Measurements from ENCODE around the gene ABCA1.

The ABCA1 gene

DNA sequence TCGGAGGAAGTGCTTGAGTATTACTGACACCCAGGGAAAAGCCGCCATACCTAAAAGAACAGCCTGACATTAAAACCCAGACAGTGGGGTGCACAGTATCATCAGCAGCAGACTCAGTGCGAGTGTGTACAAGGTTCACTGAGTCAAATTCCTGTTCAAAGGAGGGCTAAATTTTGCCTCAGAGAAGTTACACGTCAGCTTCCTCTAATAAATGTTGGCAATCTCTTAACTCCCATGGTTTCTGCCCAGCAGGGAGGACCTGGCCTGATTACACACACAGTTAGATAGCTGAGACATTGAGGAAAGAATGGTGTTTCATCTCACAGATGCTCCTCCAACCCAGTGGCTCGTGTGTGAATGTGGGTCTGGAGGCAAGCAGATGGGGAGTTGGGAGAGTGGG is 125.8 kb downstream of the ABCA1 start:
- no peaks in the 10 kb centered on the region for H3K27me3 Mint-ChIP-seq
- H3K27ac Mint-ChIP-seq = no peak overlapping the region
- H3K4me3 Mint-ChIP-seq = no peak overlapping the region
- peaks cover 9% of the 10 kb centered on the region for H3K36me3 Mint-ChIP-seq
- H3K9me3 Mint-ChIP-seq (ENCODE audit: low read depth) = no peaks in the 10 kb centered on the region
- no peaks in the 10 kb centered on the region for H3K4me1 Mint-ChIP-seq (ENCODE audit: low read depth)

DNA sequence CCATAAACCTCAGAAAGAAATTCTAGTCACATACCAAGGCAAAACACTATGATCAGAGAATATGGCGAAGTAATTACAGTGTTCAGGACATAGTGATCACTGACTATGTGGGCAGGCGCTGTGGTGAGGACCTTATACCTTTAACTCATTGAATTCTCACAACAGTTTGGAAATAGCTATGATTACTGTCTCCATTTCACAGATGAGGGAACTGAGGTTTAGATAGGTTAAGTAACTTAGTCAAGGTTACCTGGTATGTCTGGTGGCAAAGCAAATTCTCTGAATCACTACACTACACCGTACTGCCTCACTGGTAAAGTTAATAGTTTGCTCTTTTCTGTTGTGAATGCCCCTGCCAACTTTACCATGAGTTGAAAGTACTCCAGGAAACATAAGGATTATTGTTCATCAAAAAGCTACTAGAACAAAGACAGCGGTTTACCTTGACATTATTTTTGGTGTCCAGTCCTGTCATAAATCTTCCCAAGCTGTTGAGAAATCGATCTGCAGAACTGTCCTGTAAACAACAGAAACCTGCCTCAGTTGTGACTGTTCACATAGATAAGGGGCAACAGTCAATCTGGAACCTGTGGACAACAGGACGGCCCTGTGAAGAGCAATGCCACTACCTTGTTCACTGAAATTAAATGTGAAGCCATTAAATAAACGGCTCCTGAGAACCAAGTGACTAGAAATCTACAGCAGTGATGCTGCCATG is 127.7 kb downstream of the ABCA1 start:
- no peaks in the 10 kb centered on the region for H3K4me1 Mint-ChIP-seq (ENCODE audit: low read depth)
- no peaks in the 10 kb centered on the region for H3K9me3 Mint-ChIP-seq (ENCODE audit: low read depth)
- H3K4me3 Mint-ChIP-seq = no peak overlapping the region
- H3K36me3 Mint-ChIP-seq = peaks cover 19% of the 10 kb centered on the region
- H3K27me3 Mint-ChIP-seq = no peaks in the 10 kb centered on the region
- no peak overlapping the region for H3K27ac Mint-ChIP-seq

- no peak overlapping the region for H3K4me3 Mint-ChIP-seq
- H3K27me3 Mint-ChIP-seq = no peaks in the 10 kb centered on the region
These were observed 129.6 kb downstream of the ABCA1 start for GRCh38 chr9:104798209-104798995.

GRCh38 chr9:104795857-104796256 is 132.1 kb downstream of the ABCA1 start:
- Mint-ChIP-seq H3K4me1 (ENCODE audit: low read depth) (no peaks in the 10 kb centered on the region), H3K9me3 (ENCODE audit: low read depth) (no peaks in the 10 kb centered on the region), H3K27me3 (no peaks in the 10 kb centered on the region), H3K4me3 (no peak overlapping the region), H3K27ac (no peak overlapping the region), H3K36me3 (peaks cover 34% of the 10 kb centered on the region)

More at GRCh38 chr9:104798209-104798995, 129.6 kb downstream of the ABCA1 start:
- H3K36me3 Mint-ChIP-seq = peaks cover 29% of the 10 kb centered on the region
- no peaks in the 10 kb centered on the region for H3K9me3 Mint-ChIP-seq (ENCODE audit: low read depth)
- H3K27ac Mint-ChIP-seq = no peak overlapping the region
- no peaks in the 10 kb centered on the region for H3K4me1 Mint-ChIP-seq (ENCODE audit: low read depth)

GRCh38 chr9:104795082-104795481 is 132.9 kb downstream of the ABCA1 start:
- Mint-ChIP-seq H3K4me3 (no peak overlapping the region), H3K36me3 (peaks cover 34% of the 10 kb centered on the region), H3K27me3 (no peaks in the 10 kb centered on the region), H3K4me1 (ENCODE audit: low read depth) (no peaks in the 10 kb centered on the region), H3K9me3 (ENCODE audit: low read depth) (no peaks in the 10 kb centered on the region), H3K27ac (no peak overlapping the region)

DNA sequence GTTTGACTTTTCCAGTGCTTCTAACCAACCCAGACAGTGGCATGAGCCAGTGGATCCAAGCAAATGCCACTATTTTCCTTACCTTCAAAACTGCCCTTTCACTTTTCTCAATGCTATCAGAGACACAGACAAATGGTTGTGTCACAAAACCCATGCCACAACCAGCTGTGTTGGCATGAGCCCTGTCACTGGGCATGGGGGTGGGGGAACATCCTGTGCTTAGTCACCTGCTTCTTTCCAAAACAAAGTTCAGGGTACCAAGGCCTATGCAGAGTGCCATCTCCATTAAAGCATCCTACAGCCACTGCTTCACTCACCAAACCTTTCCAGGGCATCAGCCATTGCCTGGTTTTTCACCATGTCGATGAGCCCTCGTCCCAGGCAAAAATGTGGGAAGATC is 133.9 kb downstream of the ABCA1 start:
- no peaks in the 10 kb centered on the region for H3K9me3 Mint-ChIP-seq (ENCODE audit: low read depth)
- no peak overlapping the region for H3K4me3 Mint-ChIP-seq
- peaks cover 34% of the 10 kb centered on the region for H3K36me3 Mint-ChIP-seq
- no peaks in the 10 kb centered on the region for H3K27me3 Mint-ChIP-seq
- H3K27ac Mint-ChIP-seq = no peak overlapping the region
- no peaks in the 10 kb centered on the region for H3K4me1 Mint-ChIP-seq (ENCODE audit: low read depth)

DNA sequence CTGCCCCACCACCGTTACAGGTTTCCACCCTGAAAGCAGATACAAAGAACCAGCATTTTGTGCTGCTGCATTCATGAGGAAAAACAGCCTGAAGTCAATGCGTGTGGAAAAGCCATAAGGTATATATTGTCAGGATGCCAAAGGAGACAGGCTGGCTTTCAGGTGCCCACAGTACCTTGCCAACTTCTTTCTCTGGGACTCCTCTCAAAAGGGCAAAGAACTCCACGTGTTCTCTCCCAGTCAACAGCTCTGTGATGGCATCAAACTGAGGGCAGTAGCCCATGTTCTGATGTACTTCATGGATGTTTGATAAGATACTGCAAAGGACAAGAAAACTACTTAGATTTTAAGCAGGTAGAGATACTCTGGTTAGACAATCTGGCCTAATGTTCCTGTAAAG is 139.7 kb downstream of the ABCA1 start:
- Mint-ChIP-seq H3K4me3 (no peak overlapping the region), H3K27me3 (no peaks in the 10 kb centered on the region), H3K9me3 (ENCODE audit: low read depth) (no peaks in the 10 kb centered on the region), H3K36me3 (peaks cover 23% of the 10 kb centered on the region), H3K27ac (no peak overlapping the region), H3K4me1 (ENCODE audit: low read depth) (no peaks in the 10 kb centered on the region)

- Mint-ChIP-seq H3K27ac (no peak overlapping the region), H3K9me3 (ENCODE audit: low read depth) (no peaks in the 10 kb centered on the region), H3K4me3 (no peak overlapping the region), H3K36me3 (peaks cover 17% of the 10 kb centered on the region), H3K4me1 (ENCODE audit: low read depth) (no peaks in the 10 kb centered on the region), H3K27me3 (no peaks in the 10 kb centered on the region)
These were observed 140.5 kb downstream of the ABCA1 start for GRCh38 chr9:104787306-104788015.

DNA sequence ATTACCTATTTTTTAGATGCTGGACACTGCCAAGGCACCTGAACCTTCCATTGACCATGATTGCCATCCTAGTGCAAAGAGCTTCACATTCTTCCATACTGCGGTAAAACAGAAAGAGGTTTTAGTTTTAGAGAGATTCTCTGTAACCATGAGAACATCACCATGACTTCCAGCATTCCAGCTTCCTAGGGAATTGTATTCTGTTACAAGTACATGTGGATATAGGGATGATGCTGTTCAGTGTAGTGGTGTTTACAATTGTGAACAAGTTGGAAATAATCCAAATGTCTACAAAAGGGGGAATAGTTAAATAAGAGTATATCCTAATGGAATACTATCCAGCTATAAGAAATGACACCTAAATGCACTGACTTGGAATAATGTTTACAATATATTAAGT is 141.7 kb downstream of the ABCA1 start:
- H3K9me3 Mint-ChIP-seq (ENCODE audit: low read depth) = no peaks in the 10 kb centered on the region
- no peak overlapping the region for H3K27ac Mint-ChIP-seq
- peaks cover 17% of the 10 kb centered on the region for H3K36me3 Mint-ChIP-seq
- no peak overlapping the region for H3K4me3 Mint-ChIP-seq
- H3K27me3 Mint-ChIP-seq = no peaks in the 10 kb centered on the region
- no peaks in the 10 kb centered on the region for H3K4me1 Mint-ChIP-seq (ENCODE audit: low read depth)

- Mint-ChIP-seq H3K4me3 (no peak overlapping the region), H3K27ac (no peak overlapping the region), H3K9me3 (ENCODE audit: low read depth) (no peaks in the 10 kb centered on the region), H3K4me1 (ENCODE audit: low read depth) (no peaks in the 10 kb centered on the region), H3K27me3 (no peaks in the 10 kb centered on the region), H3K36me3 (peaks cover 17% of the 10 kb centered on the region)
These were observed 143.9 kb downstream of the ABCA1 start for GRCh38 chr9:104784098-104784497.

- Mint-ChIP-seq H3K4me3 (no peak overlapping the region), H3K36me3 (peaks cover 14% of the 10 kb centered on the region)
These were observed 144.4 kb downstream of the ABCA1 start for GRCh38 chr9:104783588-104783987.

GRCh38 chr9:104780796-104781395 is 147.1 kb downstream of the ABCA1 start:
- Mint-ChIP-seq H3K4me3 (no peak overlapping the region), H3K27ac (no peak overlapping the region), H3K4me1 (ENCODE audit: low read depth) (no peaks in the 10 kb centered on the region), H3K27me3 (no peaks in the 10 kb centered on the region), H3K9me3 (ENCODE audit: low read depth) (no peaks in the 10 kb centered on the region), H3K36me3 (peaks cover 10% of the 10 kb centered on the region)

More at GRCh38 chr9:104783588-104783987, 144.4 kb downstream of the ABCA1 start:
- Mint-ChIP-seq H3K9me3 (ENCODE audit: low read depth) (no peaks in the 10 kb centered on the region), H3K27me3 (no peaks in the 10 kb centered on the region), H3K27ac (no peak overlapping the region), H3K4me1 (ENCODE audit: low read depth) (no peaks in the 10 kb centered on the region)

DNA sequence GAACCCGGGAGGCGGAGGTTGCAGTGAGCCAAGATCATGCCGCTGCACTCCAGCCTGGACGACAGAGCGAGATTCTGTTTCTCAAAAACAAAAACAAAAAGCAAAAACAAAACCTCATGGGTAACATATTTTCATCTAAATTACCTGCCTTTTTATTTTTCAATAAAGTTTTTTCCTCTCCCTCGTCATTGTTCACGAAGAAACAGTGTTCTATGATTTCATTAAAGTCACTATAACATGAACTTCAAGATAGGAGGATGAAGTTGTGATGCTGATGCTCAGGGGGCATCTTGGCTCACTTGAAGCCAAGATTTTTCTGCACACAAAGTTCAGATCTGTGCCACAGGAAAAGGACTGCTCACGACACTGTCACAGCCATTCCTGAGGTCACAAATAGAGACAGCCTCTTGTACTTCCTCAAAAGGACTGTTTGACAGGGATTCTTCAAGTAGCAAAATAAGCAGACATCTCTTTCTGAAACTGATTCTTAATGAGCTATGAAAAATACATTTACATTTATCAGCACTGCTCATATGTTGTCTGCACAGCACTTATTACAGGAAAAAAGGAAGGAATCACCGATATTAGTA is 147.9 kb downstream of the ABCA1 start:
- peaks cover 7% of the 10 kb centered on the region for H3K36me3 Mint-ChIP-seq
- no peaks in the 10 kb centered on the region for H3K4me1 Mint-ChIP-seq (ENCODE audit: low read depth)
- H3K27ac Mint-ChIP-seq = no peak overlapping the region
- H3K27me3 Mint-ChIP-seq = no peaks in the 10 kb centered on the region
- H3K4me3 Mint-ChIP-seq = no peak overlapping the region
- no peaks in the 10 kb centered on the region for H3K9me3 Mint-ChIP-seq (ENCODE audit: low read depth)

DNA sequence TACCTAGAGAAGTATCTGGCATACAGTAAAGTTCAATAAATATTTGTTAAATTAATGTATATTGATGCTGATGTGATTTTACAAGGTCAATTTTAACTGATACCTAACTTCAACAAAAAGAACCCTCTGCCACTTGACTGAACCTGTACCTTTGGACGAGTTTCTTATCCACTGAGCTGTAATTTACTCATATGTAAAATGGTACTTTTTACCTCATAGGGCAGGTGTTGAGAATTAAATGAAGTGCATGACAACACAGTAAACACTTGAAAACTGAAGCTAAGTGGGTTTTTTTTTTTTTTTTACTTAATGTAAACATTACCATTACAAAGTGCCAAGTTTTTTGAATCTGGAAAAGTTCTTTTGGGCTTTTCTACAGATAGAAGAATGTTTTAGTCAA is 148.6 kb downstream of the ABCA1 start:
- Mint-ChIP-seq H3K36me3 (peaks cover 7% of the 10 kb centered on the region), H3K27me3 (no peaks in the 10 kb centered on the region), H3K9me3 (ENCODE audit: low read depth) (no peaks in the 10 kb centered on the region), H3K27ac (no peak overlapping the region), H3K4me1 (ENCODE audit: low read depth) (no peaks in the 10 kb centered on the region), H3K4me3 (no peak overlapping the region)

All from activated naive CD8-positive, alpha-beta T cell (primary cell).